Measurements from ENCODE around the gene ACADS.

The ACADS gene

GRCh38 chr12:120733574-120733973 lies 7.9 kb downstream of the ACADS start:
- no peak for DNase-seq

- no peak for DNase-seq
Measured at GRCh38 chr12:120734210-120734609, 8.6 kb downstream of the ACADS start.

- DNase-seq: no peak
Measured at GRCh38 chr12:120735181-120735580, 9.6 kb downstream of the ACADS start.

GRCh38 chr12:120736404-120737331 lies 11.0 kb downstream of the ACADS start:
- DNase-seq: no peak

- peak; percentile 8 for DNase-seq
Measured at GRCh38 chr12:120737557-120738251, 12.1 kb downstream of the ACADS start.

- DNase-seq: no peak
Measured at GRCh38 chr12:120738252-120739030, 12.8 kb downstream of the ACADS start.

GRCh38 chr12:120739031-120739762 lies 13.6 kb downstream of the ACADS start:
- no peak for DNase-seq

- no peak for DNase-seq
Measured at GRCh38 chr12:120739821-120740613, 14.4 kb downstream of the ACADS start.

- DNase-seq: no peak
Measured at GRCh38 chr12:120740871-120741270, 15.2 kb downstream of the ACADS start.

GRCh38 chr12:120741476-120742421 lies 16.1 kb downstream of the ACADS start:
- DNase-seq: no peak

GRCh38 chr12:120744922-120745493 lies 19.4 kb downstream of the ACADS start:
- DNase-seq: no peak

GRCh38 chr12:120748242-120748641 lies 22.6 kb downstream of the ACADS start:
- no peak for DNase-seq

- no peak for DNase-seq
Measured at GRCh38 chr12:120749256-120749655, 23.6 kb downstream of the ACADS start.

GRCh38 chr12:120750806-120751205 lies 25.2 kb downstream of the ACADS start:
- DNase-seq: no peak

GRCh38 chr12:120751389-120751788 lies 25.8 kb downstream of the ACADS start:
- no peak for DNase-seq

- DNase-seq: no peak
Measured at GRCh38 chr12:120754792-120755191, 29.2 kb downstream of the ACADS start.

GRCh38 chr12:120755269-120755668 lies 29.6 kb downstream of the ACADS start:
- no peak for DNase-seq

GRCh38 chr12:120757226-120757742 lies 31.7 kb downstream of the ACADS start:
- DNase-seq: no peak

- DNase-seq: no peak
Measured at GRCh38 chr12:120757949-120758348, 32.3 kb downstream of the ACADS start.

Data from fibroblast of upper back skin (primary cell).